UCSD-AML1 (cell line): Measurements from ENCODE around the gene SELENOS.
"Not testable (repeated sequence)": the region's sequence is repeated elsewhere in the genome, so short reads cannot be mapped to it uniquely, and the experiment has no call there.

Source experiments
- DNase-seq: peaks from one replicate; lab custom pipeline; 2025; ENCODE audit not compliant: unreplicated experiment; lab: John Stamatoyannopoulos, UW

The SELENOS gene

GRCh38 chr15:101310161-101310480, 32.8 kb upstream of the SELENOS start:
- no peak for DNase-seq

GRCh38 chr15:101309436-101310160, 32.3 kb upstream of the SELENOS start:
- DNase-seq: no peak

- no peak for DNase-seq
These were observed 31.5 kb upstream of the SELENOS start for GRCh38 chr15:101308604-101309435.

- no peak for DNase-seq
These were observed 30.8 kb upstream of the SELENOS start for GRCh38 chr15:101307897-101308603.

- no peak for DNase-seq
These were observed 30.0 kb upstream of the SELENOS start for GRCh38 chr15:101307048-101307896.

GRCh38 chr15:101306341-101307047, 29.2 kb upstream of the SELENOS start:
- DNase-seq: no peak

GRCh38 chr15:101305820-101306255, 28.6 kb upstream of the SELENOS start:
- DNase-seq: no peak

- no peak for DNase-seq
These were observed 26.1 kb upstream of the SELENOS start for GRCh38 chr15:101303408-101303807.

- no peak for DNase-seq
These were observed 19.4 kb upstream of the SELENOS start for GRCh38 chr15:101296418-101297405.

GRCh38 chr15:101295607-101296161, 18.4 kb upstream of the SELENOS start:
- DNase-seq: no peak

GRCh38 chr15:101294731-101295606, 17.7 kb upstream of the SELENOS start, which contains the start of gene SNRPA1:
SNRPA1 (minus strand) TSS chr15:101295248; CDS start chr15:101295178, 70 bp downstream.
- peak; percentile 96 for DNase-seq

- DNase-seq: no peak
These were observed 15.8 kb upstream of the SELENOS start for GRCh38 chr15:101293122-101293521.

GRCh38 chr15:101288905-101289513, 11.7 kb upstream of the SELENOS start:
- no peak for DNase-seq

- not testable (repeated sequence) for DNase-seq
These were observed 10.1 kb upstream of the SELENOS start for GRCh38 chr15:101287342-101287741.

GRCh38 chr15:101286471-101287114, 9.3 kb upstream of the SELENOS start:
- DNase-seq: no peak

- no peak for DNase-seq
These were observed 6.6 kb upstream of the SELENOS start for GRCh38 chr15:101283931-101284330.

GRCh38 chr15:101280007-101280406, 2.7 kb upstream of the SELENOS start:
- no peak for DNase-seq
